OCI-LY1 (cell line): ENCODE data around the gene CDRT4.

Experiments used
- H2AFZ ChIP-seq: fragments of 200-600 bp; sonication (generic), shearing (Covaris generic); 2 replicates; pipeline ENCODE4 v1.6.0; 2014; ENCODE audit warnings: antibody characterized with exemption, mild to moderate bottlenecking, low read length
- H3F3A ChIP-seq: fragments of 200-600 bp; sonication (generic), shearing (Covaris generic); 2 replicates; pipeline ENCODE4 v1.6.0; 2014; ENCODE audit warnings: mild to moderate bottlenecking, antibody characterized with exemption, low read length, moderate library complexity; ENCODE audit not compliant: insufficient read depth
- H3K27ac ChIP-seq: fragments of 200-600 bp; sonication (generic); 2 replicates; pipeline ENCODE4 v1.5.1; 2014; ENCODE audit warnings: low read length, mixed run types, mild to moderate bottlenecking, low read depth; ENCODE audit not compliant: poor library complexity, severe bottlenecking
- H3K27me3 ChIP-seq: fragments of 200-600 bp; sonication (generic); 2 replicates; pipeline ENCODE4 v1.6.0; 2014; ENCODE audit warnings: antibody characterized with exemption, mild to moderate bottlenecking, low read length, moderate library complexity; ENCODE audit not compliant: insufficient read depth
- H3K36me3 ChIP-seq: fragments of 200-600 bp; sonication (generic); 2 replicates; pipeline ENCODE4 v1.6.1; 2014; ENCODE audit warnings: mild to moderate bottlenecking, antibody characterized with exemption, low read length, moderate library complexity, mixed read lengths; ENCODE audit not compliant: insufficient read depth
- H3K4me1 ChIP-seq: fragments of 200-600 bp; sonication (generic); 2 replicates; pipeline ENCODE4 v1.5.1; 2014; ENCODE audit warnings: mild to moderate bottlenecking, low read length, moderate library complexity; ENCODE audit not compliant: insufficient read depth, severe bottlenecking
- H3K4me2 ChIP-seq: fragments of 200-600 bp; sonication (generic), shearing (Covaris generic); 2 replicates; pipeline ENCODE4 v1.6.1; 2014; ENCODE audit warnings: low read length
- H3K4me3 ChIP-seq: fragments of 200-600 bp; sonication (generic); 2 replicates; pipeline ENCODE4 v1.5.1; 2014; ENCODE audit warnings: low read length, low read depth, mild to moderate bottlenecking, mixed read lengths; ENCODE audit not compliant: poor library complexity, severe bottlenecking
- H3K79me2 ChIP-seq: fragments of 200-600 bp; shearing (Covaris generic); 2 replicates; pipeline ENCODE4 v1.6.1; 2016; ENCODE audit warnings: mixed run types, low read length, mixed read lengths; ENCODE audit not compliant: insufficient read depth
- H3K9ac ChIP-seq: fragments of 200-600 bp; sonication (generic), shearing (Covaris generic); 2 replicates; pipeline ENCODE4 v1.6.1; 2014; ENCODE audit warnings: mild to moderate bottlenecking, low read length, mixed read lengths
- H3K9me2 ChIP-seq: fragments of 200-600 bp; sonication (generic), shearing (Covaris generic); 2 replicates; pipeline ENCODE4 v1.6.1; 2014; ENCODE audit warnings: low read depth, mild to moderate bottlenecking, low read length, mixed read lengths
- H3K9me3 ChIP-seq: fragments of 200-600 bp; shearing (Covaris generic); 2 replicates; pipeline ENCODE4 v1.6.1; 2014; ENCODE audit warnings: low read length, mixed read lengths
- H4K20me1 ChIP-seq: fragments of 200-600 bp; sonication (generic), shearing (Covaris generic); 2 replicates; pipeline ENCODE4 v1.6.0; 2016; ENCODE audit warnings: mild to moderate bottlenecking, low read length; ENCODE audit not compliant: insufficient read depth
- CTCF ChIP-seq: fragments of 200-600 bp; sonication (generic), shearing (Covaris generic); IDR thresholded peaks from 2 replicates; pipeline ENCODE4 v1.5.1; 2017; ENCODE audit warnings: mild to moderate bottlenecking, antibody characterized with exemption, low read length, moderate library complexity, mixed read lengths
- EZH2 ChIP-seq: fragments of 200-600 bp; sonication (generic), shearing (Covaris generic); IDR thresholded peaks from 2 replicates; pipeline ENCODE4 v1.8.0; 2017; ENCODE audit warnings: borderline replicate concordance, mixed run types, mild to moderate bottlenecking, antibody characterized with exemption, low read length, moderate library complexity, mixed read lengths

CDRT4 gene

DNA sequence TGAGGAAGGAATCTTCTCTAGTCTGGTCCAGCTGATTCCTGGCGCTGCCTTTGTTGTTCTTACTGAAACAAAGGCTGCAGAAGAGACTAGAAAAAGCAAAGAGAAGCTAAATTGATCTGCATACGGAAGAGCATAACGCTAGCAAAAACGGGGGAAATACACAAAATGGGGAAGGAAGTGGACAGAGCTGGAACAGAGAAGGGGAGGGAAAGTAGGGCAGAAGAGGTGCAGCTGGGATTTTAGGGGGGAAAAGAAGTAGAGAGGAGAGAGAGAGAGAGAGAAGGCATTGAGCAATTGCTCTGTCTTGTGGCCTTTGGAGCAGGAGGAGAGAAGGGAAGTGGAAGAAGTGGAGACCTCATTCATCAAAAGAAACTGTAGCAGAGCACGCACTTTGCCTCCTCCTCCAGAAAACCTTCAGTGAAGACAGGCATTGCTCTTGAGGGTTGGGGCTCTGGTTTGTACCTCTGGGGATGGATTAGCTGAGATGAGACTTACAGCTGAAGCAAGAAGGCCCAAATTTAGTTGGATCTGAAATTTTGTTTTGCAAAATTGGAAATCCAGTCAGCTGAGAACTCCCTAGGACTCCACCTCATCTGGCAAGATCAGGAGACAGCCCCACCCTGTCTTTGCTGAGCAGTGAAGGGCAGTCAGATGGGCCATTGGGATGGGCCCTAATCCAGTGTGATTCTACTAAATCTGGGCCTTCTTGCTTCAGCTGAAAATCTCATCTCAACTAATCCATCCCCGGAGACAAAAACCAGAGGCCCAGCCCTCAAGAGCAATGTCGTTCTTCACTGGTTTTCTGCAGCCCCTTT lies 55.8 kb downstream of the CDRT4 start:
- Histone ChIP-seq H3K79me2 (no peaks in the 10 kb centered on the region), H3F3A (no peaks in the 10 kb centered on the region), H3K27ac (no peak overlapping the region), H3K9me2 (no peaks in the 10 kb centered on the region), H3K4me3 (no peak overlapping the region), H3K27me3 (no peaks in the 10 kb centered on the region), H3K9ac (no peak overlapping the region), H3K9me3 (no peaks in the 10 kb centered on the region), H4K20me1 (no peaks in the 10 kb centered on the region), H3K4me2 (no peak overlapping the region), H3K36me3 (no peaks in the 10 kb centered on the region), H2AFZ (no peak overlapping the region), H3K4me1 (no peaks in the 10 kb centered on the region)
- no peak for TF ChIP-seq EZH2
- TF ChIP-seq CTCF = no peak

GRCh38 chr17:15409721-15410250 lies 57.6 kb downstream of the CDRT4 start:
- no peaks in the 10 kb centered on the region for H3K36me3 ChIP-seq
- no peak for TF ChIP-seq CTCF
- no peak for TF ChIP-seq EZH2
- H3K9me3 ChIP-seq = no peaks in the 10 kb centered on the region
- no peak overlapping the region for H3K9ac ChIP-seq
- no peaks in the 10 kb centered on the region for H3F3A ChIP-seq
- no peaks in the 10 kb centered on the region for H3K27me3 ChIP-seq
- no peaks in the 10 kb centered on the region for H4K20me1 ChIP-seq
- H3K27ac ChIP-seq = no peak overlapping the region
- no peaks in the 10 kb centered on the region for H3K4me1 ChIP-seq
- H3K79me2 ChIP-seq = no peaks in the 10 kb centered on the region
- no peak overlapping the region for H2AFZ ChIP-seq
- no peaks in the 10 kb centered on the region for H3K9me2 ChIP-seq
- no peak overlapping the region for H3K4me2 ChIP-seq
- H3K4me3 ChIP-seq = no peak overlapping the region

GRCh38 chr17:15408803-15409202 lies 58.6 kb downstream of the CDRT4 start:
- no peak for TF ChIP-seq CTCF
- no peak for TF ChIP-seq EZH2
- no peaks in the 10 kb centered on the region for H4K20me1 ChIP-seq
- no peak overlapping the region for H2AFZ ChIP-seq
- no peak overlapping the region for H3K27ac ChIP-seq
- no peaks in the 10 kb centered on the region for H3K27me3 ChIP-seq
- no peaks in the 10 kb centered on the region for H3K36me3 ChIP-seq
- H3K9me2 ChIP-seq = no peaks in the 10 kb centered on the region
- no peaks in the 10 kb centered on the region for H3K79me2 ChIP-seq
- no peaks in the 10 kb centered on the region for H3K4me1 ChIP-seq
- H3K9ac ChIP-seq = no peak overlapping the region
- no peak overlapping the region for H3K4me3 ChIP-seq
- H3F3A ChIP-seq = no peaks in the 10 kb centered on the region
- H3K9me3 ChIP-seq = no peaks in the 10 kb centered on the region
- no peak overlapping the region for H3K4me2 ChIP-seq
